ENCODE measurements around the gene TRIM25. TPM values are rescaled to one million over a fixed set of nuclear protein-coding genes. Genes with fewer than 3 reads are reported as not detected.

TRIM25 gene
- total RNA-seq, 4 donors from 2014 or later: 25.4 to 38.6 (median 34.6) TPM

GRCh38 chr17:56902348-56902747 lies 11.5 kb downstream of the TRIM25 start:
- TF ChIP-seq POLR2A (IDR thresholded peaks at IDR 0.05) (no peak), CTCF (IDR thresholded peaks at IDR 0.05) (no peak)
- DNase-seq: no peak
- Histone ChIP-seq H3K9me3 (no peaks in the 10 kb centered on the region), H3K36me3 (peaks cover 67 to 100% (median 68%) of the 10 kb centered on the region in 3 donors), H3K4me3 (no peak overlapping the region), H3K27me3 (no peaks in the 10 kb centered on the region), H3K27ac (no peak overlapping the region), H3K4me1 (peaks cover 0 to 2% (median 0%) of the 10 kb centered on the region in 3 donors)
- intact Hi-C loops (cut with DNase I): no loop called here
- WGBS, 2 donors: 73 to 88% methylated on average over 3 to 4 of the region's 4 CpGs

- no peak overlapping the region for H3K27ac ChIP-seq
- peaks cover 61 to 100% (median 66%) of the 10 kb centered on the region in 3 donors for H3K36me3 ChIP-seq
- no peaks in the 10 kb centered on the region for H3K9me3 ChIP-seq
- intact Hi-C loops (cut with DNase I): loop anchor here (10.0 kb wide), 1 partner anchor 45 kb away; no protein-coding TSS in a partner anchor
- no peak for DNase-seq
- H3K4me1 ChIP-seq: no peaks in the 10 kb centered on the region
- H3K27me3 ChIP-seq: no peaks in the 10 kb centered on the region
- no peak overlapping the region for H3K4me3 ChIP-seq
- 92 to 97% methylated on average over 6 to 7 of the region's 7 CpGs for WGBS, 2 donors
- TF ChIP-seq CTCF (IDR thresholded peaks at IDR 0.05) (no peak), POLR2A (IDR thresholded peaks at IDR 0.05) (no peak)
Observed at GRCh38 chr17:56899403-56899802, 14.4 kb downstream of the TRIM25 start.

GRCh38 chr17:56898874-56899273 lies 15.0 kb downstream of the TRIM25 start:
- Histone ChIP-seq H3K4me3 (no peak overlapping the region), H3K36me3 (peaks cover 61 to 100% (median 62%) of the 10 kb centered on the region in 3 donors), H3K4me1 (no peaks in the 10 kb centered on the region), H3K27ac (no peak overlapping the region), H3K9me3 (no peaks in the 10 kb centered on the region), H3K27me3 (no peaks in the 10 kb centered on the region)
- TF ChIP-seq POLR2A (IDR thresholded peaks at IDR 0.05) (no peak), CTCF (IDR thresholded peaks at IDR 0.05) (no peak)
- DNase-seq: no peak
- intact Hi-C loops (cut with DNase I): loop anchor here (10.0 kb wide), 1 partner anchor 46 kb away; no protein-coding TSS in a partner anchor
- WGBS, 2 donors: 60 to 100% methylated on average over 1 to 2 of the region's 9 CpGs

GRCh38 chr17:56897646-56898424 lies 16.0 kb downstream of the TRIM25 start:
- DNase-seq: no peak
- Histone ChIP-seq H3K4me1 (no peaks in the 10 kb centered on the region), H3K27me3 (no peaks in the 10 kb centered on the region), H3K36me3 (peaks cover 60 to 100% (median 60%) of the 10 kb centered on the region in 3 donors), H3K4me3 (no peak overlapping the region), H3K9me3 (no peaks in the 10 kb centered on the region), H3K27ac (no peak overlapping the region)
- WGBS, 2 donors: 85 to 94% methylated on average over 14 of the region's 14 CpGs
- intact Hi-C loops (cut with DNase I): loop anchor here (10.0 kb wide), 1 partner anchor 47 kb away; no protein-coding TSS in a partner anchor
- TF ChIP-seq CTCF (IDR thresholded peaks at IDR 0.05): no peak
- TF ChIP-seq POLR2A (IDR thresholded peaks at IDR 0.05): no peak

- H3K27ac ChIP-seq: no peak overlapping the region
- intact Hi-C loops (cut with DNase I): loop anchor here (10.0 kb wide), 1 partner anchor 48 kb away; no protein-coding TSS in a partner anchor
- no peak for TF ChIP-seq POLR2A (IDR thresholded peaks at IDR 0.05)
- TF ChIP-seq CTCF (IDR thresholded peaks at IDR 0.05): no peak
- H3K9me3 ChIP-seq: no peaks in the 10 kb centered on the region
- H3K36me3 ChIP-seq: peaks cover 54 to 100% (median 58%) of the 10 kb centered on the region in 3 donors
- WGBS, 2 donors: 77 to 84% methylated on average over 4 of the region's 4 CpGs
- no peaks in the 10 kb centered on the region for H3K27me3 ChIP-seq
- no peak overlapping the region for H3K4me3 ChIP-seq
- no peaks in the 10 kb centered on the region for H3K4me1 ChIP-seq
- no peak for DNase-seq
Observed at GRCh38 chr17:56896968-56897359, 16.9 kb downstream of the TRIM25 start.
